Measurements from ENCODE around the gene CEND1.
"Not testable (repeated sequence)": the region's sequence is repeated elsewhere in the genome, so short reads cannot be mapped to it uniquely, and the experiment has no call there.

The CEND1 gene

DNA sequence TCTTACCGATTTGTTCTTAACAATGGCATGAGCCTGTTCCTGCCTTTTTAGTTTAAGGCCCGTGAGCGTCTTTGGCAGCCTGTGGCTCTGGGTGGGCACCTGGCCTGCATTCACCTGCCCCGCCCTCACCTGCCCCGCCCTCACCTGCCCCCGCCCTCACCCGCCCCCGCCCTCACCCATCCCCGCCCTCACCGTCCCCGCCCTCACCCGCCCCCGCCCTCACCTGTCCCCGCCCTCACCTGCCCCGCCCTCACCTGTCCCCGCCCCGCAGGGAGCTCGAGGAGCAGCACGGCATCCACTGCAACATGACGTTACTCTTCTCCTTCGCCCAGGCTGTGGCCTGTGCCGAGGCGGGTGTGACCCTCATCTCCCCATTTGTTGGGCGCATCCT, 26.8 kb downstream of the CEND1 start:
- no peak for DNase-seq

DNA sequence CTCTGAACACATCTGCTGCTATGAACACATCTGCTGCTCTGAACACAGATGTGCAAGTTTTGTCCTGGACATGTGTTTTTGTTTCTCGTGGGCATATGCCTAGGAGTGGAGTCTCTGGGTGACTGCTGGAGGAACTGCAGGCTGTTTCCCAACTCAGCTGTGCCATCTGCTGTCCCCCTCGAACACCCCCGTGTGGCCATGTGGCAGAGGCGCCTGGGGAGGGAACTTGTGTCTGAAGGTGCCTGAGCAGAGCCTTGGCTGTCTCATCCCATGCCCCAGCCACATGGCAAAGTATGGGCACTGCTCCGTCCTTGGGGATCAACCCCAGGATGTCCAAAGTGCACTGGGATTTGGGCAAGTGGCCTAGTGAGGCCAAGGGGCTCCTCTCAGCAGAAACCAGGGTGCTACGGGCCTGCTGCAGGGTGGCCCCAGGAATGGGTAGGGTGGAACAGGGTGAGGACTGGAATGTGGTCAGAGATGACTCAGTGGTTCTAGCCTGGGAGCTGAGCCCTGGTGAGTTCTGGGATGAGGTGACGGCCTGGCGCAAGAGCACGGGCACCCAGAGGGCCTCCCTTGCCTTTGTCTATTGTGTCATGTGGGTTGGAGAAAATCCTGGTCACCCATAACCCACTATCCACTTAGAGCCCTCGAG, 27.3 kb downstream of the CEND1 start:
- DNase-seq = peak; percentile 57

DNA sequence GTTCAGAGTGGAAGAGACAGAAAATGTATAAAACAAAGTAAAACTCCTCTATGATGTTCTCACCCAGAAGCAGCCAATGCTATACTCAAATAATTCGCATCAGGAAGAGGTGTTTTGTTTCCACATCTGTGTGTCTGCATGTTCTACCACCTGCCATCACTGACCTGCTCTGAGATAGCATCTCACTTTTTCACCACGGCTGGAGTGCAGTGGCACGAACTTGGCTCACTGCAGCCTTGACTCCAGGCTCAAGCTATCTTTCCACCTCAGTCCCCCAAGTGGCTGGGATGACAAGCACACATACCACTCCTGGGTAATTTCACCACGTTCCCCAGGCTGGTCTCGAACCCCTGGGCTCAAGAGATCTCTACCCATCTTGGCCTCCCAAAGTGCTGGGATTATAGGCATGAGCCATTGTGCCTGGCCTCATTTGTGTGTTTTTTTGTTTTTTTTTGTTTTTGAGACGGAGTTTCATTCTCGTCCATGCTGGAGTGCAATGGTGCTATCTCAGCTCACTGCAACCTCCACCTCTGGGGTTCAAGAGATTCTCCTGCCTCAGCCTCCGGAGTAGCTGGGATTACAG, 28.3 kb downstream of the CEND1 start:
- no peak for DNase-seq

DNA sequence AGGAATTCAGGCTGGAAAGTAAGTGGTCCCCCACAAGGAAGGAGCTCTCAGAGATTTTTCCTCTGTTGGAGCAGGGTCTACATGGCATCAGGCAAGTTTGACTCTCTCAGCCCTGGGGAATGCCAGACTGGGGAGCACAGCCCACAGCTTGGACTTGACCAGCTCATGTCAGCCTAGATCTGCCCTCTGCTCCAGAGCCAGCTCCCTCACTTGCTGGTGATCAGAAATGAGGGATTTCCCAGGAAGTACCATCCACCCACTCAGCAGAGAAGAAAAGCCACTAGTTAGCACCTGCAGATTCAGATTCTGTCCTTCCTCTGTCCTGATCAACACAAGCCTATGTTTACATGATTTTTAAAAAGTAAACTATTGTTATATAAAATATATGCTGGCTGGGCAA, 29.7 kb downstream of the CEND1 start:
- DNase-seq = no peak

DNA sequence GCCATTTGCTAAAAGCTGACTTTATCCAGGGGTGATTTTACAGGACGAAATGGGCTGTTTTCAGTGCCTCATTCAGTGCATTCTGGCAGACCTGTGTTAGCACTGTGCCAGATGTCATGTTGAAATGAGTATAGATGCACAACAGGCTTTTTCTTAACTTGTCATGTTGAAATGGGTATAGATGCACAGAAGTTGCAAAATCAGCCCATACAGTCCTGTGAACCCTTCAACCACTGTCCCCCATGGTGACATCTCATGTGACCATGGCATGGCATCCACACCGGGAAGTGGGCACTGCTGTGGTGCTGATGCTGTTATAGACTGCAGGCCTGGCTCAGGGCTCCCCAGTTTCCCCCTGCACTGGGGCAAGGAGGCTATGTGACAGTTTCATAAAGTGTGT, 40.2 kb downstream of the CEND1 start:
- no peak for DNase-seq

DNA sequence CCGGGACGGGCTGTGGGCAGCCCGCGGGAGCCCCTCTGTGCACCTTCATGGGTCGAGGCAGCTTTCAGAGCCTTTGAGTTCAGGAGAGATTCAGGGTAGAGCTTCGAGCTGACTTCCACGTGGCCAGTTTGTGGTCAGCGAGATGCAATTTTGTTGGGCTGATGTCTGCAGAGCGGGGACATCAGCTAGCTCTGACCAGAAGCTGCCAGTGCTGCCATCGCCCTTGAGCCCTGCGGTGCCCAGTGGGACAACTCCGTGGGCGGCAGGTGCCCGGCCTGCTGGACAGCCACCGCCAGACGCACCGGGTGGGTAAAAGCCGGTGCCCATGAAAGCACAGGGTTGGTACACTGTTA, 41.9 kb downstream of the CEND1 start:
- DNase-seq = no peak

DNA sequence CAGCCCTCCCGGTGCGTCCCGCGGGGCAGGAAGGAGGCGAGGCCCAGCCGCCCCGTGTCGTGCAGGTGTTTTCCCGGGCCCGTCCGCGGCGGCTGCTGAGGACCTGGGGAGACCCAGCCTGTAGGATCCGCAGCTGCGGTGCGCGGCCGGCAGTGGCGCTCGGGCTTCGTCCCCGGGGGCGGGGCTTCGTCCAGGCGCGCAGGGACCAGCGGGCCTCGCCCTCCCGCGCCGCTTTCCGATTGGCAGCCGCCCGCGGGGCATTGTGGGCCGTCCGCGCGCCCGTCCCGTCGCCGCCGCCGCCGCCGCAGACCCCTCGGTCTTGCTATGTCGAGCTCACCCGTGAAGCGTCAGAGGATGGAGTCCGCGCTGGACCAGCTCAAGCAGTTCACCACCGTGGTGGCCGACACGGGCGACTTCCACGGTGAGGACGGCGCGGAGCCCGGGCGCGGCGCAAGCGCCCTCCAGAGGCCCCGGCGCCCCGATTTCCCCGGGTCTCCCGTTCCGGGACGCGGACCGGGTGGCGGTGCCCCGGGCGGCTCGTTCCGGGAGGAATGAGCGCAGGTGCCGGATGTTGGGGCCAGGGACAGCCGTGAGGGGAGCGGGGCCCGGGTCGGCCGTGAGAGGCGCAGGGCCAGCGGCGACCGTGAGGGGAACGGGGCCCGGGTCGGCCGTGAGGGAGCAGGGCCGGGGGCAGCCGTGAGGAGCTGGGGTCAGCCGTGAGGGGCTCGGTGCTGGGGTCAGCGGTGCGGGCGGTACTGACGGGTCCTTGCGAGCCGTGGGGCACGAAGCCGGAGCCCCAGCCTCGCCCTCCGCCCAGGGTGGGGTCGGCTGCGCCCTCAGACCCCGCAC, 42.5 kb downstream of the CEND1 start, which contains the start of gene TALDO1:
Gene TALDO1, plus strand, starts transcription at position 307 of the 849 bp plus-strand sequence. Its CDS starts 18 bp downstream, at position 325.
- peak; percentile 83 for DNase-seq

DNA sequence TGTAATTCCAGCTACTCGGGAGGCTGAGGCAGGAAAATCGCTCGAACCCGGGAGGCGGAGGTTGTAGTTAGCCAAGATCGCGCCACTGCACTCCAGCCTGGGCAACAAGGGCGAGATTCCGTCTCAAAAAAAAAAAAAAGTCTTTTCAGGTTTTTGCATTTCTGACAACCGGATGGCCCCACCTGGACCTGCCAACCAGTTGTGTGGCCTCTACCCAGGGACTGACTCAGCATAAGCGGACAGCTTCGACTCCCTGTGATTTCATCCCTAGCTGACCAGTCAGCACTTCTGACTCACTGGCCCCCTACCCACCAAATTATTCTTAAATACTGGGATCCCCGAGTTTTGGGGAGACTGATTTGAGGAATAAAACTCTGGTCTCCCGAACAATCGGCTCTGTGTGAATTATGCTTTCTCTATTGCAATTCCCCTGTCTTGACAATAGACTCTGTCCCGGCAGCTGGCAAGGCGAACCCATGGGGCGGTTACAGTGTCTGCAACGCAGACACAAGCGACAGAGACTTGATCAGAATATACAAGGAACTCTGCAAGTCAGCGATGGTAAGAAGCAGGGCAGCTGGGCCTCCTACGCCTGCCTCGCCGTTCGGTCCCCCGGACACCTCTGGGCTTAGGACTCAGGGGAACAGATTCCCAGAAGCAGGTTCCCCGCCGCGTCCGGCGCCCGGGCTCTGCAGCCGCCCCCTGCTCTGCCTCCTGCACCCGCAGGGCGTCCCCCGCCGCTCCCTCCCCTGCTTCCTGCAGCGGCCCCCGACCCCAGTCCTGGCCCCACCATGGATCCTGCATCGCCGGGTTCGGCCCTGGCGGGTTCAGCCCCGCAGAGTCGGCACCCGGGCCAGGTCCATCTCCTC, 43.4 kb downstream of the CEND1 start:
- DNase-seq = no peak

DNA sequence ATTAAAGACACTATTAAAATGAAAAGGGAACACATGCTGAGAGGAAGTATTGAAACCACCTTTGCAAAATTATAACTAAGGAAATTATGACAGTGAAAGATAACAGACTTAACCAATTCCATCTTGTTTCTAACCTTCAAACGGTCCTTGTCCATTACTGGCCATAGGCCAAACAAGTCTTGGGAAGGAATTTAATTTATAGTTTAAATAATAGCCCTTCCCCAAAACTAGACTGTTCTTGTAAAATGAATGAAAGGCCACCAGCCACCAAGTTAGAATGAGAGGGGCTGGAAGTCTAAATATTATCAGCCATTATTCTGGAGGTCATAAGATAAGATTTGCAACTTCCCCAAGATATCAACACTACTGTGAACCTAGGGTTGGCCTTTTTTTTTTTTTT, 44.5 kb downstream of the CEND1 start:
- no peak for DNase-seq

DNA sequence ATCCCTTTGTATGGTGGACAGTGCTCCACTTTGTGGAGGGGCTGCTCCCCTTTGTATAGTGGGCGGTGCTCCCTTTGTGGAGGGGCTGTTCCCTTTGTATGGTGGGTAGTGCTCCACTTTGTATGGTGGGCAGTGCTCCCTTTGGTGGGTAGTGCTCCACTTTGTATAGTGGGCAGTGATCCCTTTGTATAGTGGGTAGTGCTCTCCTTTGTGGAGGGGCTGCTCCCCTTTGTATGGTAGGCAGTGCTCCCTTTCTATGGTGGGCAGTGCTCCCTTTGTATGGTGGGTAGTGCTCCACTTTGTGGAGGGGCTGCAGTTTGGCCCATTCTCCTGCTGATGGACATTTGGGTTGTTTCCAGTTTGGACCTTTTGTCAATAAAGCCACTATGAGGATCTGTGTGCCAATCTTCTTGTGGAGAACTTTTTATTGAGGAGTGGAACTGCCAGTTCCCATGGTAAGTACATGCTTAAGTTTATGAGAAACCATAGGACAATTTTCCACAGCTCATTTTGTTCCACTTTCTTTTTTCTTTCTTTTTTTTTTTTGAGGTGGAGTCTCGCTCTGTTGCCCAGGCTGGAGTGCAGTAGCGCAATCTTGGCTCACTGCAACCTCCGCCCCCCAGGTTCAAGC, 47.2 kb downstream of the CEND1 start:
- no peak for DNase-seq

DNA sequence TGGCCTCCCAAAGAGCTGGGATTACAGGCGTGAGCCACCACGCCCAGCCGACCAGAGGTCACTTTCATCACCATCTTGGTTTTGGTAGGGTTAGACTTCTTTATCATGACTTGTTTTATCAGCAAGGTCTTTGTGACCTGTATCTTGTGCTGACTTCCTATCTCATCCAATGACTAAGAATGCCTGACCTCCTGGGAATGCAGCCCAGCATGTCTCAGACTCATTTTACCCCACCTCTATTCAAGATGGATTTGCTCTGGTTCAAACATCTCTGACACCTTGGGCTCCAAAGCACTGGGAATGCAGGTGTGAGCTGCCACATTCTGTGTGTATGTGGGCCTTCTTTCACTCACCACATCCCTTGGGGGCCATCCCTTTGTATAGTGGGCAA, 47.7 kb downstream of the CEND1 start:
- no peak for DNase-seq

DNA sequence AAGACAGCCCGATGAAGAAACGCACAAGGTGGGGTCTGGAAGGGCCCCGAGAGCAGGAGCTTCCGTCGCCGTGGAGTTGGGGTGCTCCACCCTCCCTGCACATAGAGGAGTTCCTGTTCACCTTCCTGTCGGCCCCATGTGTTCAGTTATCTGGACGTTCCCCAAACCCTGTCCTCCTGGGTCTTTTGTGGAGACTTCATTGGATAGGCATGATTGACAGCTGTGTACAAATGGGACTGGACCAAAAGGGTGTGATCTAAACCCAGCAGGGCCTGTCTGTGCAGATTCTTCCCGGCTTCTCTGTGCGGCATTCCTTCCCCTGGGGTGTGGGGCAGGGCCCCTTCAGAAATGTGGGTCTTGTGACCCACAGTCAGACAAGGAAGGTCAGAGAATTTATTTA, 52.0 kb downstream of the CEND1 start:
- DNase-seq = not testable (repeated sequence)

DNA sequence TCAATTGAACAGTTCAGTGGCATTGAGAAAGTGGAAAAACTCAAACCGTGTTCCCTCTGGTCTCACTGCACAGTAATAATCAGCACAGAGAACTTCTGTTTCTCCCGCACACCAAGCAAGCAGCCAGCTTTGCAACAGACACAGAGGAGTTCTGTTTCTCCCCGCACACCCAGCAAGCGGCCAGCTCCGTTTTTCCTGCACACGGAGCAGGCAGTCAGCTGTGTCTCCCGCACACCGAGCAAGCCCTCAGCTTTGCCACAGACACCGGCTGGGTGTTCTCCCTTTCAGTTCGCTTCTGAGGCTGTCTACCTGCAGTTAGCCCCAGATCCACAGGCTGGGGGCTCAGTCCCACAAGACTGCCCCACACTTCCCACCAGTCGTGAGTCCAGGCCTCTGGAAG, 52.5 kb downstream of the CEND1 start:
- DNase-seq = no peak
